ENCODE data around the gene ADAM8.

ADAM8 gene

GRCh38 chr10:133231946-133232574, 44.6 kb downstream of the ADAM8 start:
- no peak for TF ChIP-seq CTCF (IDR thresholded peaks at IDR 0.05; ENCODE audit: low read depth, low read length)
- no peak for DNase-seq (ENCODE audit: low read depth in 2 of 2)
- H3K4me3 ChIP-seq (replicated peaks in 1 of 2; ENCODE audit: low read depth in 2 of 2, low read length in 2 of 2), result no peak overlapping the region

GRCh38 chr10:133231244-133231945, 45.3 kb downstream of the ADAM8 start:
- no peak for TF ChIP-seq CTCF (IDR thresholded peaks at IDR 0.05; ENCODE audit: low read depth, low read length)
- no peak overlapping the region for H3K4me3 ChIP-seq (replicated peaks in 1 of 2; ENCODE audit: low read depth in 2 of 2, low read length in 2 of 2)
- DNase-seq (ENCODE audit: low read depth in 2 of 2), result no peak

GRCh38 chr10:133230387-133231195, 46.1 kb downstream of the ADAM8 start:
- no peak for DNase-seq (ENCODE audit: low read depth in 2 of 2)
- no peak for TF ChIP-seq CTCF (IDR thresholded peaks at IDR 0.05; ENCODE audit: low read depth, low read length)
- H3K4me3 ChIP-seq (replicated peaks in 1 of 2; ENCODE audit: low read depth in 2 of 2, low read length in 2 of 2), result no peak overlapping the region

- TF ChIP-seq CTCF (IDR thresholded peaks at IDR 0.05; ENCODE audit: low read depth, low read length), result no peak
- H3K4me3 ChIP-seq (replicated peaks in 1 of 2; ENCODE audit: low read depth in 2 of 2, low read length in 2 of 2), result no peak within 1 kb of the TSS
- no peak for DNase-seq (ENCODE audit: low read depth in 2 of 2)
These were observed 46.7 kb downstream of the ADAM8 start, which contains the start of gene UTF1 for GRCh38 chr10:133230044-133230361. Gene UTF1 (plus strand): TSS chr10:133230217. CDS start chr10:133230289, 72 bp downstream.

GRCh38 chr10:133229265-133230043, 47.2 kb downstream of the ADAM8 start:
- H3K4me3 ChIP-seq (replicated peaks in 1 of 2; ENCODE audit: low read depth in 2 of 2, low read length in 2 of 2), result no peak overlapping the region
- no peak for DNase-seq (ENCODE audit: low read depth in 2 of 2)
- no peak for TF ChIP-seq CTCF (IDR thresholded peaks at IDR 0.05; ENCODE audit: low read depth, low read length)

GRCh38 chr10:133227256-133227655, 49.4 kb downstream of the ADAM8 start:
- no peak overlapping the region for H3K4me3 ChIP-seq (replicated peaks in 1 of 2; ENCODE audit: low read depth in 2 of 2, low read length in 2 of 2)
- TF ChIP-seq CTCF (IDR thresholded peaks at IDR 0.05; ENCODE audit: low read depth, low read length), result no peak
- DNase-seq (ENCODE audit: low read depth in 2 of 2), result no peak
